Left lung (tissue), 10 donors: ENCODE measurements around the gene C6. TPM values are rescaled to one million over a fixed set of nuclear protein-coding genes. Genes with fewer than 3 reads are reported as not detected.

Experiments
- ATAC-seq: fragments of 200-7000 bp; cut with Tn5 transposase; one replicate; pipeline ENCODE4 v1.9.1; 2020; ENCODE audit warnings: moderate library complexity
- DNase-seq, 4 donors: peaks; one replicate each; pipeline ENCODE4 v3.0.0-alpha.2; 2013 to 2020
- H3K27ac ChIP-seq, 2 donors: fragments of 200-600 bp; sonication (generic) in 1 of 2; one replicate each; pipeline versions ENCODE4 v1.5.0 to v1.8.0; 2020 to 2021
- H3K27me3 ChIP-seq, 2 donors: fragments of 200-600 bp; sonication (generic) in 1 of 2; one replicate each; pipeline versions ENCODE4 v1.5.0 to v1.8.0; 2020 to 2021
- H3K36me3 ChIP-seq, 2 donors: fragments of 200-600 bp; sonication (generic) in 1 of 2; one replicate each; pipeline versions ENCODE4 v1.5.0 to v1.8.0; 2020 to 2021
- H3K4me1 ChIP-seq, 2 donors: fragments of 200-600 bp; one replicate each; pipeline ENCODE4 v1.8.0; 2021
- H3K4me3 ChIP-seq, 2 donors: fragments of 200-600 bp; sonication (generic) in 1 of 2; one replicate each; pipeline versions ENCODE4 v1.5.0 to v1.8.0; 2020 to 2021; ENCODE audit warnings: mild to moderate bottlenecking in 1 of 2
- H3K9me3 ChIP-seq, 2 donors: fragments of 200-600 bp; sonication (generic) in 1 of 2; one replicate each; pipeline versions ENCODE4 v1.5.0 to v1.8.0; 2020 to 2021
- intact Hi-C, 2 donors: fragments of 100-400 bp; cut with DNase I; formaldehyde crosslinking; loops; one replicate each; pipeline versions ENCODE4 v1.11.2 to v1.14.2; 2022
- polyA plus RNA-seq, 6 donors: library from polyadenylated mRNA; unstranded; fragments of 120-200 nt; gene quantifications; one replicate each; pipeline ENCODE4 v1.2.1, GENCODE V29; 2013; ENCODE audit not compliant: insufficient read length in 6 of 6
- total RNA-seq, 2 donors: library from RNA; stranded (reverse); fragmentation: NEBNext Ultra II Directional; extraction: Animal tissue kit (Norgen Biotek cat#: 25700); gene quantifications; one replicate each; pipeline ENCODE4 v1.2.1, GENCODE V29; 2021
- TF ChIP-seq, protein P1 (sequence below), 2 donors: fragments of 200-600 bp; sonication (generic) in 1 of 2; IDR thresholded peaks; one replicate each; pipeline versions ENCODE4 v1.5.0 to v1.8.0; 2021; ENCODE audit warnings: antibody characterized with exemption in 2 of 2
- donor health status: DM: no; HTN: yes; CAD: no.
- donor health status: DM: no; HTN: no; CAD: no.

C6 gene
- total and polyA plus RNA-seq, 8 donors = 0.46 to 6.1 (median 2.8) TPM

DNA sequence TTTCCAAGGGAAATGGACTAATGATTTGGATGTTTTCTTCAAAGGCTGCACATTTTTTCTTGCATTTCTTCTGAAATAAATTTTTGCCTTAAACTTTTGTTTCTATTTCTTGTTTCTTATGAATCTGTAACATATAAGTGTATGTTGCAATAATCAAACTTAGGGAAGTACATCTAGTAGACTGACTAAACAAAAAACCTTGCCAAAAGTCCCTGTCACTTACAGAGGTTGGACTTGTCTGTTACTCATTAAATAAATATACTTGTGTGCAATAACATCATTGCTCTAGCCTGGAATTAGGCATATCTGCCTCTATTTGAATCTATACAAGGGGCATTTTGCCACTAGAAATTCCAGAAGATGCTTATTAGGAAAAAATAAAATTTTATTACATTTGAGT is 56.6 kb downstream of the C6 start:
- H3K27me3 ChIP-seq = no peaks in the 10 kb centered on the region
- DNase-seq (no peak), ATAC-seq (peak; percentile 62)
- no peak overlapping the region for H3K27ac ChIP-seq
- no peaks in the 10 kb centered on the region for H3K9me3 ChIP-seq
- no peak overlapping the region for H3K4me3 ChIP-seq
- H3K36me3 ChIP-seq = no peaks in the 10 kb centered on the region
- TF ChIP-seq, protein P1, sequence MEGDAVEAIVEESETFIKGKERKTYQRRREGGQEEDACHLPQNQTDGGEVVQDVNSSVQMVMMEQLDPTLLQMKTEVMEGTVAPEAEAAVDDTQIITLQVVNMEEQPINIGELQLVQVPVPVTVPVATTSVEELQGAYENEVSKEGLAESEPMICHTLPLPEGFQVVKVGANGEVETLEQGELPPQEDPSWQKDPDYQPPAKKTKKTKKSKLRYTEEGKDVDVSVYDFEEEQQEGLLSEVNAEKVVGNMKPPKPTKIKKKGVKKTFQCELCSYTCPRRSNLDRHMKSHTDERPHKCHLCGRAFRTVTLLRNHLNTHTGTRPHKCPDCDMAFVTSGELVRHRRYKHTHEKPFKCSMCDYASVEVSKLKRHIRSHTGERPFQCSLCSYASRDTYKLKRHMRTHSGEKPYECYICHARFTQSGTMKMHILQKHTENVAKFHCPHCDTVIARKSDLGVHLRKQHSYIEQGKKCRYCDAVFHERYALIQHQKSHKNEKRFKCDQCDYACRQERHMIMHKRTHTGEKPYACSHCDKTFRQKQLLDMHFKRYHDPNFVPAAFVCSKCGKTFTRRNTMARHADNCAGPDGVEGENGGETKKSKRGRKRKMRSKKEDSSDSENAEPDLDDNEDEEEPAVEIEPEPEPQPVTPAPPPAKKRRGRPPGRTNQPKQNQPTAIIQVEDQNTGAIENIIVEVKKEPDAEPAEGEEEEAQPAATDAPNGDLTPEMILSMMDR (IDR thresholded peaks at IDR 0.05) = no peak
- no peaks in the 10 kb centered on the region for H3K4me1 ChIP-seq
- intact Hi-C loops = no loop called here

- TF ChIP-seq, protein P1 (IDR thresholded peaks at IDR 0.05) = no peak
- DNase-seq = no peak
- no peak overlapping the region for H3K27ac ChIP-seq
- H3K27me3 ChIP-seq = no peaks in the 10 kb centered on the region
- H3K36me3 ChIP-seq = no peaks in the 10 kb centered on the region
- no peaks in the 10 kb centered on the region for H3K9me3 ChIP-seq
- ATAC-seq = peak; percentile 74
- no peak overlapping the region for H3K4me3 ChIP-seq
- intact Hi-C loops = no loop called here
- H3K4me1 ChIP-seq = peaks cover 0 to 7% of the 10 kb centered on the region in 2 donors
These were observed 58.8 kb downstream of the C6 start for GRCh38 chr5:41154491-41154890.

DNA sequence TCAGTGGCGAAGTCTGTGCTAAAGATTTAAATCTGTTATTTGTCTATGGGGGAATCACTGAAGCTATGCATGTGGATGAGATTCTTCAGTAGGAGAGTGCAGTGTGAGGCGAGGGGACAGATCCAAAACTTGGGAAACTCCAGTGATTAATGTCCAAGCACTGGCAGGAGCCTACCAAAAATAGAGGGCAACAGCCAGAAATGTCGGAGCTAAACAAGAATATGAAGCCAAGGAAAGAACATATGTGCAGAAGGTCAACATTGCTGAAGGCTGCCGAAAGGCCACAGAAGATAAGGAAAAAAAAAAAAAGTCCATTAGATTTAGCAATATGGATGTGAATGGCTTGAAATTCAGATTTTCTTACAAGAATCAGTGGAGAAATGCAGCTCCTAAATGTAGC is 61.8 kb downstream of the C6 start:
- ATAC-seq (no peak), DNase-seq (peak in 2 of 4 donors; percentile 40 to 69)
- no peak overlapping the region for H3K4me3 ChIP-seq
- TF ChIP-seq, protein P1 (IDR thresholded peaks at IDR 0.05) = no peak
- intact Hi-C loops = no loop called here
- H3K4me1 ChIP-seq = peaks cover 0 to 7% of the 10 kb centered on the region in 2 donors
- H3K27me3 ChIP-seq = no peaks in the 10 kb centered on the region
- no peak overlapping the region for H3K27ac ChIP-seq
- no peaks in the 10 kb centered on the region for H3K9me3 ChIP-seq
- no peaks in the 10 kb centered on the region for H3K36me3 ChIP-seq

- Histone ChIP-seq H3K36me3 (no peaks in the 10 kb centered on the region), H3K27ac (no peak overlapping the region), H3K9me3 (no peaks in the 10 kb centered on the region), H3K4me3 (no peak overlapping the region), H3K27me3 (no peaks in the 10 kb centered on the region), H3K4me1 (peaks cover 0 to 7% of the 10 kb centered on the region in 2 donors)
- DNase-seq = peak in 1 of 4 donors; percentile 23
- TF ChIP-seq, protein P1 (IDR thresholded peaks at IDR 0.05) = no peak
- intact Hi-C loops = no loop called here
- no peak for ATAC-seq
These were observed 64.9 kb downstream of the C6 start for GRCh38 chr5:41148448-41148847.

- H3K4me3 ChIP-seq = no peak overlapping the region
- H3K9me3 ChIP-seq = no peaks in the 10 kb centered on the region
- no peak overlapping the region for H3K27ac ChIP-seq
- H3K36me3 ChIP-seq = no peaks in the 10 kb centered on the region
- no peak for DNase-seq
- no peaks in the 10 kb centered on the region for H3K27me3 ChIP-seq
- H3K4me1 ChIP-seq = no peaks in the 10 kb centered on the region
- intact Hi-C loops = no loop called here
- TF ChIP-seq, protein P1 (IDR thresholded peaks at IDR 0.05) = no peak
- ATAC-seq = no peak
These were observed 68.0 kb downstream of the C6 start for GRCh38 chr5:41145306-41145705.
